H1 (cell line): ENCODE data around the gene OR10A7. TPM values are rescaled to one million over a fixed set of nuclear protein-coding genes. Genes with fewer than 3 reads are reported as not detected.

Experiments
- CTCF ChIA-PET: fragments of 300-600 bp; sonication (Branson Sonifier 250); formaldehyde crosslinking; loops from one replicate; lab custom pipeline; 2021; ENCODE audit not compliant: partially characterized antibody; lab: Charles Lee
- POLR2A ChIA-PET: fragments of 300-600 bp; sonication (Branson Sonifier 250); formaldehyde crosslinking; loops from one replicate; lab custom pipeline; 2021; ENCODE audit warnings: inconsistent platforms; ENCODE audit not compliant: partially characterized antibody; lab: Charles Lee
- DNase-seq, 2 experiments: peaks; one replicate each; pipeline versions ENCODE4 v3.0.0 to v3.0.0-alpha.2; 2010 to 2022; ENCODE audit warnings: low spot score in 2 of 2, low read depth in 1 of 2, mixed read lengths in 1 of 2
- FAIRE-seq: peaks from 2 replicates; lab custom pipeline; 2011; peaks lifted over from hg19 to GRCh38; lab: Jason Lieb, UNC
- H2AFZ ChIP-seq: 2 replicates; pipeline ENCODE4 v1.8.1; 2012; ENCODE audit warnings: low read length, inconsistent platforms
- H2AK5ac ChIP-seq: 2 replicates; pipeline ENCODE4 v1.6.1; 2013; ENCODE audit warnings: low read depth, low read length
- H2BK120ac ChIP-seq: replicated peaks from 2 replicates; pipeline ENCODE3; 2013; ENCODE audit warnings: low read depth, low read length, inconsistent platforms
- H2BK12ac ChIP-seq: 2 replicates; pipeline ENCODE4 v1.6.1; 2013; ENCODE audit warnings: low read depth, low read length
- H2BK15ac ChIP-seq: 2 replicates; pipeline ENCODE4 v1.6.1; 2013; ENCODE audit warnings: low read length
- H2BK20ac ChIP-seq: 2 replicates; pipeline ENCODE4 v1.6.1; 2013; ENCODE audit warnings: low read length
- H2BK5ac ChIP-seq: 2 replicates; pipeline ENCODE4 v1.6.1; 2013; ENCODE audit warnings: low read depth, low read length
- H3K14ac ChIP-seq: 2 replicates; pipeline ENCODE4 v1.6.1; 2013; ENCODE audit warnings: inconsistent platforms; ENCODE audit not compliant: insufficient read length
- H3K18ac ChIP-seq: 2 replicates; pipeline ENCODE4 v1.6.1; 2013; ENCODE audit warnings: low read length; ENCODE audit errors: extremely low read depth
- H3K23ac ChIP-seq: 2 replicates; pipeline ENCODE4 v1.6.1; 2013; ENCODE audit warnings: inconsistent platforms; ENCODE audit not compliant: insufficient read length
- H3K23me2 ChIP-seq: 2 replicates; pipeline ENCODE4 v1.6.1; 2013; ENCODE audit warnings: low read depth, low read length
- H3K27ac ChIP-seq: 2 replicates; pipeline ENCODE4 v1.6.1; 2011; ENCODE audit warnings: low read depth, low read length, inconsistent platforms
- H3K27me3 ChIP-seq, 4 experiments: replicated peaks in 1 of 4; 1 replicate in 1 of 4; 2 replicates in 3 of 4; pipeline versions ENCODE4 v1.6.1 to v1.8.1; 2011 to 2013; ENCODE audit warnings: low read length in 3 of 4, mild to moderate bottlenecking in 3 of 4, inconsistent platforms in 2 of 4, mixed read lengths in 2 of 4, moderate library complexity in 1 of 4; ENCODE audit not compliant: control insufficient read depth in 3 of 4, insufficient read depth in 3 of 4; ENCODE audit errors: extremely low read depth in 1 of 4
- H3K36me3 ChIP-seq, 4 experiments: 2 replicates each; pipeline versions ENCODE4 v1.6.1 to v1.8.1; 2011 to 2013; ENCODE audit warnings: mild to moderate bottlenecking in 4 of 4, low read length in 3 of 4, moderate library complexity in 2 of 4, control low read depth in 1 of 4, inconsistent platforms in 1 of 4; ENCODE audit not compliant: insufficient read depth in 4 of 4, control insufficient read depth in 2 of 4
- H3K4ac ChIP-seq: replicated peaks from 2 replicates; pipeline ENCODE3; 2013; ENCODE audit warnings: low read length, low read depth, mixed read lengths, inconsistent platforms; ENCODE audit not compliant: insufficient read length
- H3K4me1 ChIP-seq, 4 experiments: replicated peaks in 1 of 4; 1 replicate in 1 of 4; 2 replicates in 3 of 4; pipeline versions ENCODE4 v1.6.1 to v1.8.1; 2011 to 2013; ENCODE audit warnings: low read length in 3 of 4, inconsistent platforms in 2 of 4, mixed read lengths in 1 of 4; ENCODE audit not compliant: insufficient read depth in 4 of 4, control insufficient read depth in 3 of 4
- H3K4me2 ChIP-seq, 2 experiments: 2 replicates each; pipeline versions ENCODE4 v1.6.1 to v1.8.1; 2011 to 2013; ENCODE audit warnings: low read depth in 2 of 2, low read length in 2 of 2, control low read depth in 1 of 2, inconsistent platforms in 1 of 2, mild to moderate bottlenecking in 1 of 2; ENCODE audit not compliant: insufficient read depth in 1 of 2
- H3K4me3 ChIP-seq, 4 experiments: fragments of 200-600, 300-600 bp in 1 of 4; sonication (generic), shearing (Covaris generic), sonication (Bioruptor Twin) in 1 of 4; 2 replicates each; pipeline versions ENCODE4 v1.5.1 to v1.8.1; 2011 to 2016; ENCODE audit warnings: low read length in 4 of 4, low read depth in 3 of 4, control low read depth in 2 of 4, inconsistent platforms in 2 of 4, mild to moderate bottlenecking in 2 of 4, mixed read lengths in 1 of 4, moderate library complexity in 1 of 4; ENCODE audit not compliant: insufficient read depth in 2 of 4; ENCODE audit errors: extremely low read depth in 1 of 4
- H3K56ac ChIP-seq: replicated peaks from 2 replicates; pipeline ENCODE3; 2013; ENCODE audit warnings: low read depth, mild to moderate bottlenecking, mixed read lengths, low read length, inconsistent platforms; ENCODE audit not compliant: insufficient read length
- H3K79me1 ChIP-seq: 2 replicates; pipeline ENCODE4 v1.6.1; 2013; ENCODE audit warnings: low read depth, low read length, control low read depth
- H3K79me2 ChIP-seq, 2 experiments: 2 replicates each; pipeline versions ENCODE4 v1.6.1 to v1.8.1; 2012 to 2013; ENCODE audit warnings: low read length in 2 of 2, mild to moderate bottlenecking in 2 of 2, inconsistent platforms in 1 of 2; ENCODE audit not compliant: insufficient read depth in 2 of 2, control insufficient read depth in 1 of 2
- H3K9ac ChIP-seq, 4 experiments: replicated peaks in 1 of 4; 1 replicate in 1 of 4; 2 replicates in 3 of 4; pipeline versions ENCODE4 v1.6.1 to v1.8.1; 2011 to 2013; ENCODE audit warnings: low read depth in 3 of 4, low read length in 3 of 4, control low read depth in 2 of 4, mild to moderate bottlenecking in 2 of 4, moderate library complexity in 2 of 4, inconsistent platforms in 1 of 4; ENCODE audit errors: extremely low read depth in 1 of 4
- H3K9me3 ChIP-seq, 2 experiments: 2 replicates each; pipeline versions ENCODE4 v1.6.1 to v1.8.1; 2012 to 2013; ENCODE audit warnings: mild to moderate bottlenecking in 2 of 2, moderate library complexity in 2 of 2, control low read depth in 1 of 2, inconsistent platforms in 1 of 2, low read depth in 1 of 2, low read length in 1 of 2, mixed read lengths in 1 of 2; ENCODE audit not compliant: insufficient read depth in 2 of 2
- H4K20me1 ChIP-seq, 2 experiments: replicated peaks in 1 of 2; 2 replicates each; pipeline versions ENCODE3 to v1.8.1; 2011 to 2013; ENCODE audit warnings: inconsistent platforms in 2 of 2, low read length in 2 of 2, mild to moderate bottlenecking in 1 of 2; ENCODE audit not compliant: insufficient read depth in 2 of 2, control insufficient read depth in 1 of 2
- H4K5ac ChIP-seq: 2 replicates; pipeline ENCODE4 v1.6.1; 2013; ENCODE audit warnings: low read length, low read depth, mixed read lengths, inconsistent platforms; ENCODE audit not compliant: insufficient read length
- H4K8ac ChIP-seq: 2 replicates; pipeline ENCODE4 v1.8.0; 2013; ENCODE audit warnings: mild to moderate bottlenecking, moderate library complexity, low read length, inconsistent platforms; ENCODE audit not compliant: insufficient read depth; ENCODE audit errors: extremely low read depth
- H4K91ac ChIP-seq: replicated peaks from 2 replicates; pipeline ENCODE3; 2013; ENCODE audit warnings: low read length, mixed read lengths, inconsistent platforms; ENCODE audit not compliant: insufficient read length
- BCL11A ChIP-seq, 2 experiments: IDR thresholded peaks; one replicate each; pipeline ENCODE4 v1.6.1; 2011; ENCODE audit warnings: low read depth in 2 of 2, low read length in 2 of 2, mild to moderate bottlenecking in 2 of 2
- CTCF ChIP-seq, 3 experiments: IDR thresholded peaks; 1 replicate in 2 of 3; 2 replicates in 1 of 3; pipeline versions ENCODE4 v1.5.1 to v1.6.1; 2011; ENCODE audit warnings: low read length in 3 of 3, mild to moderate bottlenecking in 3 of 3, inconsistent platforms in 2 of 3, low read depth in 1 of 3, moderate library complexity in 1 of 3; ENCODE audit not compliant: insufficient read depth in 1 of 3; ENCODE audit errors: control extremely low read depth in 1 of 3
- EP300 ChIP-seq, 2 experiments: IDR thresholded peaks; 1 replicate in 1 of 2; 2 replicates in 1 of 2; pipeline ENCODE4 v1.6.1; 2011 to 2012; ENCODE audit warnings: low read depth in 2 of 2, low read length in 2 of 2, mild to moderate bottlenecking in 2 of 2, borderline replicate concordance in 1 of 2, inconsistent platforms in 1 of 2, moderate library complexity in 1 of 2
- GABPA ChIP-seq: IDR thresholded peaks from 2 replicates; pipeline ENCODE4 v1.6.1; 2011; ENCODE audit warnings: mild to moderate bottlenecking, low read length, moderate library complexity, borderline replicate concordance; ENCODE audit not compliant: insufficient read depth
- HDAC6 ChIP-seq: IDR thresholded peaks from one replicate; pipeline ENCODE4 v1.7.1; 2012; ENCODE audit warnings: low read depth, mild to moderate bottlenecking, inconsistent platforms, low read length, moderate library complexity
- KDM4A ChIP-seq: IDR thresholded peaks from one replicate; pipeline ENCODE4 v1.7.1; 2012; ENCODE audit warnings: low read depth, mild to moderate bottlenecking, moderate library complexity, low read length, inconsistent platforms; ENCODE audit not compliant: severe bottlenecking
- KDM5A ChIP-seq: fragments of 200-600 bp; IDR thresholded peaks from 2 replicates; pipeline ENCODE4 v1.7.1; 2012; ENCODE audit warnings: mild to moderate bottlenecking, low read length, inconsistent platforms, mixed read lengths
- NRF1 ChIP-seq: IDR thresholded peaks from 2 replicates; pipeline ENCODE4 v1.6.1; 2011; ENCODE audit warnings: mild to moderate bottlenecking, low read depth, low read length, improper control_type of control experiment
- POLR2A ChIP-seq, 2 experiments: IDR thresholded peaks; 1 replicate in 1 of 2; 2 replicates in 1 of 2; pipeline ENCODE4 v1.6.1; 2011; ENCODE audit warnings: low read depth in 2 of 2, low read length in 2 of 2, mild to moderate bottlenecking in 2 of 2; ENCODE audit errors: control extremely low read depth in 1 of 2
- POLR2AphosphoS5 ChIP-seq: IDR thresholded peaks from 2 replicates; pipeline ENCODE4 v1.6.1; 2011; ENCODE audit warnings: low read depth, low read length
- SUZ12 ChIP-seq: fragments of 200-600 bp; sonication (generic); IDR thresholded peaks from 2 replicates; pipeline ENCODE4 v1.6.1; 2012; ENCODE audit warnings: mild to moderate bottlenecking, inconsistent platforms, low read length, moderate library complexity, mixed read lengths
- WGBS, 2 experiments: shearing (Covaris generic) in 1 of 2; methylation state at CpG; one replicate each; pipeline versions ENCODE4 v1.1.6 to v1.1.7; 2013 to 2015; ENCODE audit warnings: low lambda C conversion rate in 2 of 2, mixed read lengths in 2 of 2, inconsistent platforms in 1 of 2, low coverage in 1 of 2, missing lambda C conversion rate in 1 of 2; ENCODE audit not compliant: insufficient replicate concordance in 2 of 2, insufficient coverage in 1 of 2, insufficient read length in 1 of 2; ENCODE audit errors: extremely low coverage in 1 of 2, missing lambda C conversion rate in 1 of 2; 5-methylcytosine and 5-hydroxymethylcytosine counted together
- polyA plus RNA-seq, 7 experiments: library from polyadenylated mRNA; depleted of rRNA in 3 of 7; stranded (reverse) in 5 of 7; unstranded in 2 of 7; fragments of >200 nt in 5 of 7; fragments of 200-250 nt in 2 of 7; gene quantifications; 1 replicate in 5 of 7; 2 replicates in 1 of 7; 4 replicates in 1 of 7; pipeline versions ENCODE4 v1.2.1 to v1.2.3, GENCODE V29; 2011 to 2013; ENCODE audit warnings: missing spikeins in 2 of 7, mixed read lengths in 2 of 7
- total RNA-seq: library from RNA; stranded (reverse); fragmentation: NEBNext Ultra II Directional; extraction: Animal tissue kit (Norgen Biotek cat#: 25700); gene quantifications from 2 replicates; pipeline ENCODE4 v1.2.1, GENCODE V29; 2021
- TF ChIP-seq, protein P1 (sequence below): IDR thresholded peaks from 2 replicates; pipeline ENCODE4 v1.6.1; 2011; ENCODE audit warnings: low read depth, mild to moderate bottlenecking, low read length; ENCODE audit not compliant: insufficient read depth

OR10A7 gene
- total and polyA plus RNA-seq, 2 of the 8 experiments (the other 6 are each of a cell fraction or from before 2014, with no cell fraction given), result not detected

DNA sequence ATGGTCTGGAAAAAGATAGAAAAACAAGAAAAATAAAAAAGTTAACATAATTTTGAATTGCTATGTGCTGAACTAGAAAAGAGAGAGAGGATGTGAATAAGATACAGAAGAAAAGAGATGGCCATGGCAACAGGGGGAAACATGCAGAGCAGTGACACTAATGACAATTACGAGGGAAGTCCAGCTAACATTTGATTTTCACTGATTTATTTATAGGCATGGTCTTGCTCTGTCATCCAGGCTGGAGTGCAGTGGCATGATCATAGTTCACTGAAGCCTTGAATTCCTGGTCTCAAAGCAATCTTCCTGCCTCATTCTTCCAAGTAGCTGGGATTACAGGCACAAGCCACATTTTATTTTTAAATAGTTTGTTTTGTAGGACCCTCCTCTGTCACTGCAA, 25.3 kb downstream of the OR10A7 start:
- Histone ChIP-seq H3K9ac (no peak overlapping the region), H2BK12ac (no peak overlapping the region), H3K27ac (no peak overlapping the region), H3K14ac (no peak overlapping the region), H2AFZ (no peak overlapping the region), H3K79me1 (no peaks in the 10 kb centered on the region), H3K36me3 (no peaks in the 10 kb centered on the region), H2BK20ac (no peak overlapping the region), H2BK120ac (no peak overlapping the region), H4K91ac (no peak overlapping the region), H3K4me2 (no peak overlapping the region), H3K56ac (no peak overlapping the region), H3K23ac (no peak overlapping the region), H4K8ac (no peak overlapping the region), H2BK15ac (no peak overlapping the region), H2AK5ac (no peak overlapping the region), H3K4me1 (no peaks in the 10 kb centered on the region), H4K5ac (no peak overlapping the region), H3K27me3 (no peaks in the 10 kb centered on the region), H3K18ac (no peak overlapping the region), H3K4ac (no peak overlapping the region), H3K23me2 (no peaks in the 10 kb centered on the region), H3K9me3 (no peaks in the 10 kb centered on the region), H3K79me2 (no peaks in the 10 kb centered on the region), H2BK5ac (no peak overlapping the region), H4K20me1 (no peaks in the 10 kb centered on the region), H3K4me3 (no peak overlapping the region)
- POLR2A ChIA-PET, result no interaction called here
- WGBS, 2 experiments, result 85% methylated on average over 1 of the region's 1 CpG; no CpG with 5 or more reads in 1 of the 2 experiments
- FAIRE-seq (no peak), DNase-seq (no peak)
- CTCF ChIA-PET, result no interaction called here
- no peak for TF ChIP-seq POLR2A (IDR thresholded peaks at IDR 0.05; ENCODE audit: control extremely low read depth in 1 of 2, low read depth in 2 of 2, low read length in 2 of 2)
- TF ChIP-seq HDAC6, result no peak
- TF ChIP-seq CTCF (IDR thresholded peaks at IDR 0.05; ENCODE audit: control extremely low read depth in 1 of 3, insufficient read depth in 1 of 3, low read depth in 1 of 3, low read length in 3 of 3), result no peak
- TF ChIP-seq BCL11A (IDR thresholded peaks at IDR 0.05; ENCODE audit: low read depth in 2 of 2, low read length in 2 of 2), result no peak
- TF ChIP-seq SUZ12, result no peak
- no peak for TF ChIP-seq NRF1
- TF ChIP-seq KDM4A, result no peak
- no peak for TF ChIP-seq POLR2AphosphoS5
- TF ChIP-seq EP300 (IDR thresholded peaks at IDR 0.05; ENCODE audit: borderline replicate concordance in 1 of 2, low read depth in 2 of 2, low read length in 2 of 2), result no peak
- TF ChIP-seq KDM5A, result no peak
- TF ChIP-seq, protein P1, sequence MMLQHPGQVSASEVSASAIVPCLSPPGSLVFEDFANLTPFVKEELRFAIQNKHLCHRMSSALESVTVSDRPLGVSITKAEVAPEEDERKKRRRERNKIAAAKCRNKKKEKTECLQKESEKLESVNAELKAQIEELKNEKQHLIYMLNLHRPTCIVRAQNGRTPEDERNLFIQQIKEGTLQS, result no peak
- TF ChIP-seq GABPA, result no peak
